Karpas-422 (cell line): ENCODE results near the gene EPN2. TPM values are rescaled to one million over a fixed set of nuclear protein-coding genes. Genes with fewer than 3 reads are reported as not detected.
A peak's percentile ranks its signal among the peaks of the same experiment; 100 is the strongest.

Source experiments
- DNase-seq: peaks from one replicate; pipeline ENCODE4 v3.0.0-alpha.2; 2015
- H2AFZ ChIP-seq: fragments of 200-600 bp; sonication (generic); 2 replicates; pipeline ENCODE4 v1.6.1; 2014; ENCODE audit warnings: antibody characterized with exemption, low read length, mixed read lengths
- H3K27ac ChIP-seq: fragments of 200-600 bp; sonication (generic); 2 replicates; pipeline ENCODE4 v1.5.1; 2014; ENCODE audit warnings: mild to moderate bottlenecking, low read length, moderate library complexity
- H3K27me3 ChIP-seq: fragments of 200-600 bp; sonication (generic); 2 replicates; pipeline ENCODE4 v1.6.1; 2014; ENCODE audit warnings: low read length, mixed read lengths
- H3K36me3 ChIP-seq: fragments of 200-600 bp; sonication (generic); 2 replicates; pipeline ENCODE4 v1.6.1; 2014; ENCODE audit warnings: low read length, mixed read lengths; ENCODE audit not compliant: insufficient read depth
- H3K4me1 ChIP-seq: fragments of 200-600 bp; sonication (generic); 2 replicates; pipeline ENCODE4 v1.6.1; 2014; ENCODE audit warnings: mild to moderate bottlenecking, low read length, mixed read lengths
- H3K4me2 ChIP-seq: fragments of 200-600 bp; sonication (generic); 2 replicates; pipeline ENCODE4 v1.6.1; 2014; ENCODE audit warnings: low read length, low read depth, mild to moderate bottlenecking; ENCODE audit not compliant: poor library complexity, severe bottlenecking
- H3K4me3 ChIP-seq: fragments of 200-600 bp; sonication (generic); 2 replicates; pipeline ENCODE4 v1.5.1; 2014; ENCODE audit warnings: mild to moderate bottlenecking, antibody characterized with exemption, low read length, mixed read lengths
- H3K79me2 ChIP-seq: fragments of 200-600 bp; sonication (generic); 2 replicates; pipeline ENCODE4 v1.6.1; 2014; ENCODE audit warnings: mild to moderate bottlenecking, low read length, mixed read lengths
- H3K9ac ChIP-seq: fragments of 200-600 bp; sonication (generic); 2 replicates; pipeline ENCODE4 v1.6.0; 2014; ENCODE audit warnings: low read length
- H3K9me2 ChIP-seq: fragments of 200-600 bp; sonication (generic), shearing (Covaris generic); replicated peaks from 2 replicates; pipeline ENCODE4 v1.6.0; 2014; ENCODE audit warnings: mild to moderate bottlenecking, low read length, moderate library complexity; ENCODE audit not compliant: insufficient read depth
- H3K9me3 ChIP-seq: fragments of 300-700, 200-600 bp; sonication (generic); 2 replicates; pipeline ENCODE4 v1.6.1; 2014; ENCODE audit warnings: low read length, mixed read lengths
- H4K20me1 ChIP-seq: fragments of 200-600 bp; sonication (generic); 2 replicates; pipeline ENCODE4 v1.6.1; 2014; ENCODE audit warnings: mild to moderate bottlenecking, antibody characterized with exemption, low read length, low read depth; ENCODE audit not compliant: insufficient read depth
- total RNA-seq: library from RNA; depleted of rRNA; stranded (reverse); fragments of >200 nt; shearing (Covaris generic); gene quantifications from 2 replicates; pipeline ENCODE4 v1.2.3, GENCODE V29; 2014; ENCODE audit warnings: low replicate concordance

Gene EPN2
- total RNA-seq, 1 experiment from 2014 or later, result 17.6 TPM

- Histone ChIP-seq H3K9ac (no peak overlapping the region), H3K9me3 (no peaks in the 10 kb centered on the region), H2AFZ (no peak overlapping the region), H3K4me2 (no peak overlapping the region), H3K27ac (no peak overlapping the region), H3K4me3 (no peak overlapping the region), H3K4me1 (peaks cover 9% of the 10 kb centered on the region), H4K20me1 (no peaks in the 10 kb centered on the region; the same call in 1 of the 2 replicates), H3K9me2 (no peaks in the 10 kb centered on the region), H3K79me2 (peaks cover 4% of the 10 kb centered on the region; the same call in 1 of the 2 replicates), H3K27me3 (no peaks in the 10 kb centered on the region), H3K36me3 (no peaks in the 10 kb centered on the region)
- peak; percentile 64 for DNase-seq
Observed at GRCh38 chr17:19372866-19373504, 135.8 kb downstream of the EPN2 start.

GRCh38 chr17:19374136-19374535 is 137.0 kb downstream of the EPN2 start:
- Histone ChIP-seq H3K36me3 (no peaks in the 10 kb centered on the region), H3K27ac (no peak overlapping the region), H4K20me1 (no peaks in the 10 kb centered on the region; the same call in 1 of the 2 replicates), H3K4me3 (no peak overlapping the region), H3K4me2 (no peak overlapping the region), H3K9me3 (no peaks in the 10 kb centered on the region), H3K9me2 (no peaks in the 10 kb centered on the region), H3K9ac (no peak overlapping the region), H3K27me3 (no peaks in the 10 kb centered on the region), H3K79me2 (peaks cover 10% of the 10 kb centered on the region), H2AFZ (no peak overlapping the region), H3K4me1 (peaks cover 14% of the 10 kb centered on the region)
- no peak for DNase-seq

DNA sequence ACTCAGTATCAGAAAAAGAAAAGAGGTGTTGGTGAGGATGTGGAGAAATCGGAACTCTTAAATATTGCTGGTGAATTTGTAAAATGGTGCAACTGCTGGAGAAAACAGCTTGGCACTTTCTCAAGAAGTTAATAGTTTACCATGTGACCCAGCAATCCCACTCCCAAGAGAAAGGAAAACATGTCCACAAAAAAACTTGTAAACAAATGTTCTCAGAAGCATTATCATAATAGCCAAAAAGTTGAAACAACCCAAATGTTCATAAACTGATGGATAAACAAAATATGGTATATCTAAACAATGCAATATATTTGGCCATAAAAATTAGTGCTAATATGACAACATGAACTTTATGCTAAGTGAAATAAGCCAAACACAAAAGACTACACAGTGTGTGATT is 138.6 kb downstream of the EPN2 start:
- Histone ChIP-seq H3K27ac (no peak overlapping the region), H4K20me1 (no peaks in the 10 kb centered on the region; the same call in 1 of the 2 replicates), H3K79me2 (peaks cover 20% of the 10 kb centered on the region), H3K4me2 (peak overlapping the region; percentile 0), H3K36me3 (0 out of 2 replicates have a peak, but pooled peaks cover 3% of the 10 kb centered on the region), H3K4me1 (peaks cover 18% of the 10 kb centered on the region), H2AFZ (no peak overlapping the region), H3K4me3 (no peak overlapping the region), H3K9me2 (no peaks in the 10 kb centered on the region), H3K9me3 (no peaks in the 10 kb centered on the region), H3K9ac (no peak overlapping the region), H3K27me3 (no peaks in the 10 kb centered on the region)
- DNase-seq, result no peak

- H3K4me3 ChIP-seq, result peak overlapping the region; percentile 69
- peaks cover 20% of the 10 kb centered on the region for H3K79me2 ChIP-seq
- peak overlapping the region; percentile 84 for H3K4me2 ChIP-seq
- H3K9ac ChIP-seq, result peak overlapping the region; percentile 79
- DNase-seq, result peak; percentile 53
- H3K27ac ChIP-seq, result peak overlapping the region; percentile 72
- no peaks in the 10 kb centered on the region for H3K27me3 ChIP-seq
- H3K9me2 ChIP-seq, result no peaks in the 10 kb centered on the region
- H3K36me3 ChIP-seq, result 0 out of 2 replicates have a peak, but pooled peaks cover 3% of the 10 kb centered on the region
- H2AFZ ChIP-seq, result no peak overlapping the region
- no peaks in the 10 kb centered on the region; the same call in 1 of the 2 replicates for H4K20me1 ChIP-seq
- H3K4me1 ChIP-seq, result peaks cover 18% of the 10 kb centered on the region
- no peaks in the 10 kb centered on the region for H3K9me3 ChIP-seq
Observed at GRCh38 chr17:19376811-19377210, 139.6 kb downstream of the EPN2 start.

GRCh38 chr17:19377602-19378415 is 140.6 kb downstream of the EPN2 start:
- no peaks in the 10 kb centered on the region for H3K9me3 ChIP-seq
- H3K4me3 ChIP-seq, result peak overlapping the region; percentile 69
- H3K79me2 ChIP-seq, result peaks cover 20% of the 10 kb centered on the region
- H3K27me3 ChIP-seq, result no peaks in the 10 kb centered on the region
- H3K4me2 ChIP-seq, result peak overlapping the region; percentile 84
- no peaks in the 10 kb centered on the region for H3K9me2 ChIP-seq
- H2AFZ ChIP-seq, result peak overlapping the region; percentile 84
- peak; percentile 99 for DNase-seq
- H3K36me3 ChIP-seq, result 0 out of 2 replicates have a peak, but pooled peaks cover 3% of the 10 kb centered on the region
- peak overlapping the region; percentile 82 for H3K9ac ChIP-seq
- no peaks in the 10 kb centered on the region for H4K20me1 ChIP-seq
- peaks cover 18% of the 10 kb centered on the region for H3K4me1 ChIP-seq
- H3K27ac ChIP-seq, result peak overlapping the region; percentile 72

GRCh38 chr17:19378416-19379360 is 141.5 kb downstream of the EPN2 start, which contains the start of gene MAPK7:
Gene MAPK7, plus strand, starts transcription at chr17:19378498. Its CDS starts 403 bp downstream, at chr17:19378901.
- no peaks in the 10 kb centered on the region for H3K9me3 ChIP-seq
- 0 out of 2 replicates have a peak, but pooled peaks cover 3% of the 10 kb centered on the region for H3K36me3 ChIP-seq
- H3K9ac ChIP-seq, result peak within 1 kb of the TSS; percentile 82
- peak within 1 kb of the TSS; percentile 95 for H2AFZ ChIP-seq
- no peaks in the 10 kb centered on the region for H4K20me1 ChIP-seq
- no peak for DNase-seq
- peak within 1 kb of the TSS; percentile 72 for H3K27ac ChIP-seq
- peaks cover 18% of the 10 kb centered on the region for H3K4me1 ChIP-seq
- H3K27me3 ChIP-seq, result no peaks in the 10 kb centered on the region
- H3K4me3 ChIP-seq, result peak within 1 kb of the TSS; percentile 69
- H3K79me2 ChIP-seq, result peaks cover 20% of the 10 kb centered on the region
- no peaks in the 10 kb centered on the region for H3K9me2 ChIP-seq
- H3K4me2 ChIP-seq, result peak within 1 kb of the TSS; percentile 84

- peak overlapping the region; percentile 69 for H3K4me3 ChIP-seq
- no peaks in the 10 kb centered on the region for H3K27me3 ChIP-seq
- H3K9me2 ChIP-seq, result no peaks in the 10 kb centered on the region
- no peak for DNase-seq
- H3K9ac ChIP-seq, result peak overlapping the region; percentile 82
- H3K79me2 ChIP-seq, result peaks cover 20% of the 10 kb centered on the region
- no peaks in the 10 kb centered on the region for H4K20me1 ChIP-seq
- no peak overlapping the region for H2AFZ ChIP-seq
- 0 out of 2 replicates have a peak, but pooled peaks cover 3% of the 10 kb centered on the region for H3K36me3 ChIP-seq
- peak overlapping the region; percentile 84 for H3K4me2 ChIP-seq
- H3K27ac ChIP-seq, result no peak overlapping the region
- H3K4me1 ChIP-seq, result peaks cover 18% of the 10 kb centered on the region
- no peaks in the 10 kb centered on the region for H3K9me3 ChIP-seq
Observed at GRCh38 chr17:19379361-19380065, 142.3 kb downstream of the EPN2 start.
